Stimulated activated CD4-positive, alpha-beta T cell treated with anti-CD3 and anti-CD28 coated beads, Interleukin-1b, Interleukin-23, amount 100 ng/mL, for 48 hours (primary cell): ENCODE results near the gene BIRC7.

ENCODE experiments used
- DNase-seq: peaks from one replicate; pipeline ENCODE4 v3.0.0-alpha.2; 2020

Gene BIRC7

GRCh38 chr20:63235399-63235983 is at the start of gene BIRC7:
Gene BIRC7 (plus strand): TSS chr20:63235905. CDS start chr20:63236097, 192 bp downstream.
- DNase-seq: no peak

- no peak for DNase-seq
Measured at GRCh38 chr20:63186084-63186483, 49.6 kb upstream of the BIRC7 start.

GRCh38 chr20:63186528-63187316 is 49.0 kb upstream of the BIRC7 start:
- DNase-seq: no peak

GRCh38 chr20:63187338-63188158 is 48.2 kb upstream of the BIRC7 start:
- DNase-seq: no peak

GRCh38 chr20:63188159-63188442 is 47.6 kb upstream of the BIRC7 start:
- no peak for DNase-seq

GRCh38 chr20:63188641-63189321 is 46.9 kb upstream of the BIRC7 start:
- no peak for DNase-seq

- no peak for DNase-seq
Measured at GRCh38 chr20:63189322-63189642, 46.4 kb upstream of the BIRC7 start.

- DNase-seq: no peak
Measured at GRCh38 chr20:63189846-63190559, 45.7 kb upstream of the BIRC7 start.

GRCh38 chr20:63190828-63191227 is 44.9 kb upstream of the BIRC7 start:
- DNase-seq: no peak

- no peak for DNase-seq
Measured at GRCh38 chr20:63191400-63191799, 44.3 kb upstream of the BIRC7 start.

GRCh38 chr20:63192721-63193120 is 43.0 kb upstream of the BIRC7 start:
- no peak for DNase-seq

- no peak for DNase-seq
Measured at GRCh38 chr20:63194007-63194796, 41.5 kb upstream of the BIRC7 start.

GRCh38 chr20:63194797-63195173 is 40.9 kb upstream of the BIRC7 start:
- DNase-seq: no peak

- DNase-seq: no peak
Measured at GRCh38 chr20:63196768-63197470, 38.8 kb upstream of the BIRC7 start.

GRCh38 chr20:63198606-63199005 is 37.1 kb upstream of the BIRC7 start:
- no peak for DNase-seq

- no peak for DNase-seq
Measured at GRCh38 chr20:63202021-63202420, 33.7 kb upstream of the BIRC7 start.

GRCh38 chr20:63202811-63203526 is 32.7 kb upstream of the BIRC7 start:
- DNase-seq: no peak

- no peak for DNase-seq
Measured at GRCh38 chr20:63204362-63204761, 31.3 kb upstream of the BIRC7 start.

- DNase-seq: no peak
Measured at GRCh38 chr20:63205896-63206295, 29.8 kb upstream of the BIRC7 start.

- no peak for DNase-seq
Measured at GRCh38 chr20:63206878-63207277, 28.8 kb upstream of the BIRC7 start.
